GM12874 (cell line): ENCODE data around the gene ACSS1.

Experiments used
- TF ChIP-seq, protein P1 (sequence below): IDR thresholded peaks from 2 replicates; pipeline ENCODE4 v1.5.1; 2011; ENCODE audit warnings: low read depth, mild to moderate bottlenecking, control low read depth, low read length, moderate library complexity; ENCODE audit not compliant: insufficient read depth

The ACSS1 gene

DNA sequence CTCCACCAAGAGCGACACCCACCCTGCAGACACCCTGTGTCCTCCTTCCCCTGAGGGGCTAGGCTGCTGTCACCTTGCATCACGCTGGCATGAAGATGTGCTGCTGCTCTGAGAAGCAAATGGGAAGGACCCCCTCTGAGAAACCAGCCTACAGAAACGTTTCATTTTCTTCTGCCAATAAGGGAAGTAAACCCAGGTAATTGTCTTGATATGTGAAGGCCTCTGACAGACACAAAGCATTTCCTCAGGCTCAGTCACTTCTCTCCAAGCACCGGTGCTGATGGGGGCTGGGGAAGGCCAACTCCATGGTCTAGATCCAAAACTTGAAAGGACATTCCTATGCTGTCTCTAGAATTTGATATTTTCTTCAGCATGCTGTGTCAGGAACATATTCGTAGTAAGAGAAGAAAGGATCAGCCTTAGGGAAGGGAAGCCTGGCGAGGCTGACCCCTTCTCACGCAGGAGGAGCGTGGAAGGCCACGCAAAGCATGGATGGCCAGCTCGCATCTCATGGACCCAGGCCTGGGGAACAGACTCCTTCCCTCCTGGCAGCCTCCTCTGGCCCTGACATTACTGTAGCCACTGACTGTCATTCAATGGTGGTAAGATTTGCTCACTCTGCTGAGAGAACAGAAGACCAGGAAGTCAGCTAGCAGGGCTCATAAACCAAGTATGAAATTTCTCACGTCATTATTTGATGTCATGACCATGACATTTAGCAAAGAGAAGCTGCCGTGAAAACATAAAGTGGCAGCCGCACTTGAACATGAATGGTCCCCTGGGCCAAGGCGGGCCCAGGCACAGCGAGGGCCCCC, 20.4 kb downstream of the ACSS1 start:
- TF ChIP-seq, protein P1, sequence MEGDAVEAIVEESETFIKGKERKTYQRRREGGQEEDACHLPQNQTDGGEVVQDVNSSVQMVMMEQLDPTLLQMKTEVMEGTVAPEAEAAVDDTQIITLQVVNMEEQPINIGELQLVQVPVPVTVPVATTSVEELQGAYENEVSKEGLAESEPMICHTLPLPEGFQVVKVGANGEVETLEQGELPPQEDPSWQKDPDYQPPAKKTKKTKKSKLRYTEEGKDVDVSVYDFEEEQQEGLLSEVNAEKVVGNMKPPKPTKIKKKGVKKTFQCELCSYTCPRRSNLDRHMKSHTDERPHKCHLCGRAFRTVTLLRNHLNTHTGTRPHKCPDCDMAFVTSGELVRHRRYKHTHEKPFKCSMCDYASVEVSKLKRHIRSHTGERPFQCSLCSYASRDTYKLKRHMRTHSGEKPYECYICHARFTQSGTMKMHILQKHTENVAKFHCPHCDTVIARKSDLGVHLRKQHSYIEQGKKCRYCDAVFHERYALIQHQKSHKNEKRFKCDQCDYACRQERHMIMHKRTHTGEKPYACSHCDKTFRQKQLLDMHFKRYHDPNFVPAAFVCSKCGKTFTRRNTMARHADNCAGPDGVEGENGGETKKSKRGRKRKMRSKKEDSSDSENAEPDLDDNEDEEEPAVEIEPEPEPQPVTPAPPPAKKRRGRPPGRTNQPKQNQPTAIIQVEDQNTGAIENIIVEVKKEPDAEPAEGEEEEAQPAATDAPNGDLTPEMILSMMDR, result no peak

DNA sequence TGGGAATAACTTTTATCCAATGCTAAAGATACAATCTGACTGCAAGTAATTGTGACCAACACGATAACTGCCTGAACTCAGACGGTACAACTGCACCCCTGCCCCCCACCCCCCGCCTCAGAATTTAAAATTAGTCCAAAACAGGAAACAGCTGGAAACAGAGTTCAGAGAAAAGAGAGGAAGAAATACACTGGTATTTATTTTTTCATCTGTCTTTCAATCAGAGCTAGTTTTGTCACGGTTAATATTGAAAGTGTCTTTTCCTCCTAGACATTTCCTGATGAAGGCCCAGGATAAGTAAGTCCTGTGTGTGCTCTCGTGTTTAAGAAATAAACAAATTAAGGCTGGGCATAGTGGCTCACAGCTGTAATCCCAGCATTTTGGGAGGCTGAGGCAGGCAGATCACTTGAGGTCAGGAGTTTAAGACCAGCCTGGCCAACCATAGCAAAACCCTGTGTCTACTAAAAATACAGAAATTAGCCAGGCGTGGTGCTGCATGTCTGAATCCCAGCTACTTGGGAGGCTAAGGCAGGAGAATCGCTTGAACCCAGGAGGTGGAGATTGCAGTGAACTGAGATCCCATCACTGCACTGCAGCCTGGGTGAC, 21.5 kb downstream of the ACSS1 start:
- TF ChIP-seq, protein P1, result no peak

DNA sequence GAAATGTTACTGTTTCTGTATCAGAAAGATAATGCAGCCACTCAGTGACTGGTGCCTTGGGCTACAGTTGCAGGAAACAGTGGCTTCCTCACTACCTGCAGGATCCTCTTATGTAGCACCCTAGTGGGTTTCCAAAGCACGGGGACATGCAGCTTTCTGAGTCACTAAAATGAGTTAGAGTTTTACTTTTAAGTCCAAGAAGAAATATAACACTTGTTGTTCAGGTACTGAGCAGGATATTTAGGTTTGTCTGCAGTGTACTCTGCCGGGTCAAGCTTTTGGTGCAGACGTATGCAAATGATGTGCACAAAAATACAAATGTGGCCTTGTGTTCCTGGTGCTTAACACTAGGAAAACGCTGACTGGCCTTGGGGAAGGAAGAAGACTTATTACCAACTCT, 22.0 kb downstream of the ACSS1 start:
- TF ChIP-seq, protein P1, result no peak

DNA sequence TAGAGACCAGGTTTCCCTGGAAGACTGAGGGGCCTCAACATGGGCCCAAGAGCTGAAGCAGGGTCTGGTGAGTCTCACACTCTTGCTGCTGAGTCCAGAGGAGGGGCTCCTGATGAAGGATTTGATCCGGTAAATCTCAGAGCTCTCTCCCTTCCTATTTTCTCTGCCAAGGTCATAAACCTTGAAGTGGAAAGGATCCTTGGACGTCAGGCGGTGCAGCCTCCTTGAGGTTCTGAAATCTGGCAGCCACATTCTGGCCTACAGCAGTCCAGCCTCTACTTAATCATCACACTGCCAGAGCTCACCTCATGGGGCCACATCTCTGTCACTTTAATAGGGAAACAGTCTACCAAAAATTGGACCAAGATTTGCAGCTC, 24.0 kb downstream of the ACSS1 start:
- TF ChIP-seq, protein P1, result no peak

DNA sequence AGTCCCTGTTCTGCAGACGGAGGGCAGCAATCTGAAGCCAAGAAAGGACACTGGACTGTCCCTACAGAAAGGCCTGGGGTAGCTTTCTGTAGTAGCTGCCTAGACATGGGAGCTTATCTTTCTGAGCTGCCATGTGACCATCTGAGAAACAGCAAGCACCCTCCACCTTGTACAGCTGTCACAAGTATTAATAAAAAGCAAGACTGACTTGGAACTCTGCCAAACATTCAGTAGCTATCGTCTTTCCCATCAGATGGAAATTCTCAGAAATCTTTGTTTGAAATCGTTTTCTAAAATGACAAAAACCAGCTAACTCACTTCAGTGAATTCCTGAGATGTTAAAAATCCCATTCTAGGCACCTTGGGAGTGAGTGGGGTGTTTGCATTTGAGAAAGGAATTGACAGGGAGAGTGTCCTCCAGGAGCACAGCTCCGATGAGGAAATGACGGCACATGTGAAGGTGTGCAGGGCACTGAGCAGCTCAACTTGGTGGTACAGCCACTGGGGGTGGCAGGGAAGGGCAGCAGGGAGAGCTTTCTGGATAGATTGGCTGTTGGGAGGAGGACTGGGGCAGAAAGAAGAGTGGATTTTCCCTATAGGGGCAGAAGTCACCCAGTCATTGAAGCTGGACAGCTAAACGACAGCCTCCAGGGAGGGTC, 24.5 kb downstream of the ACSS1 start:
- TF ChIP-seq, protein P1, result no peak

DNA sequence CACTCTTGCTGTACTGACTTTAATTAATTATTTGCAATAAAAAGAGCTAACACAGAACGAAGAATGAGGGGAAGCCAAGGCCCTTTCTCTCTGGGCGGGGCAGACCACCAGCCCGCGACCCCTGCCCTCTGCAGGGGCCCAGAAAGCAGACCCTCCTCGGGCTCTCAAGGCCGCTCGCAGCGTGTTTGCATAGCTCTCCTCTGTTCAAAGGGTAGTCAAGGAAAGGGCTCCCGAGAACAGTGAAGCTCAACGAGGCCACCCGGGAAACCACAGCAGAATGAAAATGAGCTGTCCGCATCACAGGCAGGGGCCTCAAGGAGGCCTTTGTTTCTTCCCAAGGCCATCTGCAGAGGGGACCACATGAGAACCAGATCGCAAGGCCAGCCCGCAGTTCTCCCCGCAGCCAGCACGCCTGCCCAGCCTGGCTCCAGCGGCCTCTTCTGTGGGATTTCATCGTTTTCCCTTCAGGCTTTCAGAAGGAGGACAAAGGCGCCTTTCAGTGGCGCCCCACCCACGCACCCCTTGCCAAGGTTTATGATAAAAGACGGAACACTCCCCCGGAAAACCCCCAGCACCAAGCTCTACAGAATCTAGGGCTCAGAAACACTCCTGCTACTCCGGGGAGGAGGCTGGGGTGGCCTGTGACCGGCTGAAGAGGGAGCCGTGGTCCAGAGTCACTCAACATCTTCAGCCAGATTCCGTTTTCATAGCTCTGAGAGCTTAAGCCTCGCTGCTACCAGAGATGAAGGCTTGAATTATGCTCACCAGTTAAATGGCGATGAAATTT, 25.3 kb downstream of the ACSS1 start:
- TF ChIP-seq, protein P1, result no peak

DNA sequence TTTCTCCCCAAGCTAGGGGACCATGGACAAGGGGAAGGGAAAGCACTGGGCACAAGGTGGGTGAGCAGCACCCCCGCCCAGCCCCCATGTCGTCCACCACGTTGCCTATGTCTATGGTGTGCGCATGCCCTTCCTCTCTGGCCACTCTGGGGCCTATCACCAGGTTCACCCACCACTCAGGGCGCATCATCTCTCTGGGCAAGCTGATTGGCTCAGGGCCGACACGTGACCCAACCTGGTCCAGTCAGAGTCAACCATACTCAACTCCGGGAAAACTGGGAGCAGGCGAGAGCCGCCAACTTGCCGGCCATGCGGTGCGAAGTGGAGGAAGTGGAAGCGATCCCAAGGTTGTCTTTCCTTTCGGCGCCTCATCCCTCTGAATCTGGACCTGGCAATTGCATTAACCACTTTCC, 25.9 kb downstream of the ACSS1 start:
- TF ChIP-seq, protein P1, result no peak
